GM19452 (cell line): ENCODE results near the gene UCN.

Experiments
- ATAC-seq: cut with Tn5 transposase; IDR thresholded peaks from one replicate; pipeline ENCODE4 v1.9.1; 2021; ENCODE audit not compliant: unreplicated experiment

UCN gene

GRCh38 chr2:27262379-27263286 lies 45.6 kb downstream of the UCN start, which contains the start of gene SLC30A3:
TSS of gene SLC30A3 (minus strand) at chr2:27263047. CDS start at chr2:27262906, 141 bp downstream.
- ATAC-seq = no peak

- ATAC-seq = no peak
These were observed 46.3 kb downstream of the UCN start for GRCh38 chr2:27261926-27262298.

- ATAC-seq = no peak
These were observed 46.9 kb downstream of the UCN start for GRCh38 chr2:27261241-27261925.

- ATAC-seq = no peak
These were observed 50.2 kb downstream of the UCN start for GRCh38 chr2:27258051-27258450.
